Dermis lymphatic vessel endothelial cell (primary cell): ENCODE measurements around the gene CAMK2B. TPM values are rescaled to one million over a fixed set of nuclear protein-coding genes. Genes with fewer than 3 reads are reported as not detected.

ENCODE experiments used
- total RNA-seq: library from RNA; depleted of rRNA; stranded (reverse); fragments of >200 nt; gene quantifications from 2 replicates; pipeline ENCODE4 v1.2.1, GENCODE V29; 2014

Gene CAMK2B
- total RNA-seq = under 0.01 TPM in 1 of 2 replicates, not detected in the other

DNA sequence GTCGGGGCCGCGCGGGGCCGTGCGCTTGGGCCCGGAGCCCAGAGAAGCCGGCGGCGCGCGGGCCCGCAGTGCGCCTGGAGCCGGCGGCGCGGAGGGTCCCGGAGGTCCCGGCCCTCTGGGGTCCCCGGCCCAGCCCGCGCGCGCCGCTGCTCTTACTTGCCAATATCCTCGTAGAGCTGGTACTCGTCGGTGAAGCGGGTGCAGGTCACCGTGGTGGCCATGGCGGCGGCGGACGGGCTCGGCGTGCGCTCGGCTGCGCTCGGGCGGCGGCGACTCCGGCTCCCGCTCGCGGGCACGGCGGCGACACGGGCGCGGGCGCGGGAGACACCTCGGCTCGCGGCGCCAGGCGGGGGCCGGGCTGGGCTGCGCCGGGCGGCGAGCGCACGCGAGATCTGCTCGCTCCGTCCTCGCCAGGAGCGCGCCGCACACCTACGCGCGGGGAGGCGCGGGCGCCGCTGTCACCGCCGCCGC lies at the start of gene CAMK2B:
Gene CAMK2B (minus strand): TSS at position 394 of the 471 bp plus-strand sequence. CDS start 173 bp downstream, at position 221.

DNA sequence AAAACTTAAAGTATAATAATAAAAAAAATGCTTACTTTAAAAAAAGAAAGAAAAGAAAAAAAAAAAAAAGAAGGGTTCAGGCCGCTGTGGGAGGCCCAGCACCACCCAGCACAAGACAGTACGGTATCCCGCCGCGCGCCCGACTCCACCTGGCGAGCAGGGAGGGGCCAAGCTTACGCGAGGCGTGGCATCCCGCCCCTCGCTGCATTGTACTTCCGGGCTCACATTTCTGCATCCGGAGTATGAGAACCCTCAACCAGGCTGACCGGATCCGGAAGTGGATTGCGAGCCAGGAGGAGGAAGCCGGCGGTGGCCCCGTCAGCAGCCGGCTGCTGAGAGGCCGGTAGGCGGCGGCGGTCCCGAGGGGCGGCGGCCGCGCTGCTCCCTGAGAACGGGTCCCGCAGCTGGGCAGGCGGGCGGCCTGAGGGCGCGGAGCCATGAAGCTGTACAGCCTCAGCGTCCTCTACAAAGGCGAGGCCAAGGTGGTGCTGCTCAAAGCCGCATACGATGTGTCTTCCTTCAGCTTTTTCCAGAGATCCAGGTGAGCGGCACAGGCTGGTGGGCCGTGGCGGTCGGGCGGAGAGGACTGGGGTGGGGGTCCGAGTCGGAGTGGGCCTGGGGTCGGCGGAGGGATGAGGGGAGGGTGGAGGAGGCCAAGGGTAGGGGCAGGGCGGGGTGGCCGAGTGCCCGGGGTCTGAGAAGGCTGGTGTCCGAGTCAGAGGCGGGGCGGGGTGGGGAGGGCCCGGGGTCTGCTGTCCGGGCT lies 124.5 kb downstream of the CAMK2B start, which contains the start of gene YKT6:
Gene YKT6 (plus strand): TSS at position 280 of the 763 bp plus-strand sequence. CDS start 158 bp downstream, at position 438.

DNA sequence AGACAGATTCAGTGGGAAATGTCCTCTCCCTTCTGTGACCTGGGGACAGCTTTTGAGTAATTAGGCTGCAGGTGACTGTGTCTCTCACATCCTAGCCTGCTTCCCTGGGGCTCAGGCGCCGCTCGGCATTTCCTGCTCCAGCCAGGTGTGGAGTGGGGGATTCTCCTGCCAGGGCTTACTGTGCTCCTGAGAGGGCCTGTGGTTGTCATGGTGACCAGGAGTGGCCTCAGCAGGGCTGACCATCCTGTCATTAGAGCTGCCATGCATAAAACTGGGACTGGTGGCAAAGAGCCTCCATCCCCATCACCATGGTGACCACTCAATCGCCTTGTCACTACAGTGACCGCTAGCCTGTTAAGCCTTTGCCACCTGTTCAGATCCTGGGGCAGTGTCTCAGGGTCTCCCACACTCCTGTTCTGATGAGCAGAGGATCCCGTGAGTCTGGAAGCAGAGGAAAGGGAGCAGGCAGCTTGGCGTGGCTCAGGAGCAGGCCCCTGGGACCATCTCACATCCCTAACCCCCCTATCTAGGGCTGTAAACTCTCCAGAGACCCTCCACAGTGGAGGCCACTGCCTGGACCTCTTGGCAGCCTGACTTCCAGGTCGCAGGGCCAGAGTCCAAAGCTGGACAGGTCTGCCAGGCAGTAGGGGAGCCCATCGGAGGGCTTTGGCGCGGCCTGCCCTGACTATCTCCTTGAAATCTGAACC lies 136.0 kb downstream of the CAMK2B start, which contains the start of gene GCK:
Gene GCK (minus strand): TSS at position 154 of the 707 bp plus-strand sequence. CDS start 486 bp downstream, outside the sequence.

Other genes starting within 250 kb of the CAMK2B start
- 5.6 and 7.1 TPM in 2 replicates for gene POLM, start 243.1 kb downstream of the CAMK2B start, total RNA-seq
- gene AEBP1, start 221.2 kb downstream of the CAMK2B start, total RNA-seq = 10.2 and 14.4 TPM in 2 replicates
- 28.0 and 44.7 TPM in 2 replicates for gene POLD2, start 202.0 kb downstream of the CAMK2B start, total RNA-seq
- not detected in 2 replicates for gene MYL7, start 184.3 kb downstream of the CAMK2B start, total RNA-seq
- 0.09 and 0.22 TPM in 2 replicates for gene GCK, start 136.2 kb downstream of the CAMK2B start, total RNA-seq
- 68.6 and 94.1 TPM in 2 replicates for gene YKT6, start 124.6 kb downstream of the CAMK2B start, total RNA-seq
- gene NUDCD3, start 165.1 kb upstream of the CAMK2B start, total RNA-seq = 70.8 and 85.8 TPM in 2 replicates
- gene NPC1L1, start 215.7 kb upstream of the CAMK2B start, total RNA-seq = not detected in 2 replicates
- 36.3 and 43.3 TPM in 2 replicates for gene DDX56, start 248.3 kb upstream of the CAMK2B start, total RNA-seq